ENCODE results near the gene JAKMIP2.

Gene JAKMIP2

DNA sequence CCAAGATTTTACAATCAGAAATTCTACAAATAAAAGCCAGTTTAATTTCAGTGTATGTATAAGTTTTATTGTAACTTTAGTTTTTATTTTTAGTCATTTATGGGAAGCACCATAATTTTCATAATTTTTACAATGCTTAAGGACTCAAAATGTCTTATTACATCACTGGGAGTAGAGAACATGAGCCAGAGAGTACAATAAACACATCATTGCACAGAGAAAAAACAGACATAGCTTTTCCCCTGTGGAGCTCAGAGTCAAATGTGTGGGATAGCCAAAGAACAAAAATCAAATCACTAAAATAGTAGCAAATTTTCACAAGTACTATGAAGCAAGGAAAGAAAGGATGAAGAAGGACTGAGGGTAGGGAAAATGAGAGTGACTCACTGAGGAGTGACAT lies 5.5 kb upstream of the JAKMIP2 start:
- no peak for DNase-seq (ENCODE audit: low spot score)

DNA sequence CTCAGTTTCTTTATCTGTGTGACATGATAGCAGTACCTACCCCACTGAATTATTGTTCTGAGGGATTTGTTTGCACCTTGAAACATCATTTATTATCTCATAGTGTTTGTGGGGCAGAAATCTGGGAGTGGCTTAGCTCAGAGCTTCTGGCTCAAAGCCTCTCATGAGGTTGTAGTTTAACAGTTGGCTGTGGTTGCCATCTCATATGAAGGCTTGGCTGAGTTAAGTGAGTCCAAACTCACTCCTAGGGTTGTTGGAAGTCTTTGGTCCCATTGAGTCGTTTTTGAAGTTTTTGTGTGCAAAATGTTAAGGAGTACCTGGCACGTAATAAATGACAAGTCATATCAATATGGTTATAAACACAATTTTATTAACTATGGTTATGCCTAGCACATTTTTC lies 3.6 kb upstream of the JAKMIP2 start:
- no peak for DNase-seq (ENCODE audit: low spot score)

DNA sequence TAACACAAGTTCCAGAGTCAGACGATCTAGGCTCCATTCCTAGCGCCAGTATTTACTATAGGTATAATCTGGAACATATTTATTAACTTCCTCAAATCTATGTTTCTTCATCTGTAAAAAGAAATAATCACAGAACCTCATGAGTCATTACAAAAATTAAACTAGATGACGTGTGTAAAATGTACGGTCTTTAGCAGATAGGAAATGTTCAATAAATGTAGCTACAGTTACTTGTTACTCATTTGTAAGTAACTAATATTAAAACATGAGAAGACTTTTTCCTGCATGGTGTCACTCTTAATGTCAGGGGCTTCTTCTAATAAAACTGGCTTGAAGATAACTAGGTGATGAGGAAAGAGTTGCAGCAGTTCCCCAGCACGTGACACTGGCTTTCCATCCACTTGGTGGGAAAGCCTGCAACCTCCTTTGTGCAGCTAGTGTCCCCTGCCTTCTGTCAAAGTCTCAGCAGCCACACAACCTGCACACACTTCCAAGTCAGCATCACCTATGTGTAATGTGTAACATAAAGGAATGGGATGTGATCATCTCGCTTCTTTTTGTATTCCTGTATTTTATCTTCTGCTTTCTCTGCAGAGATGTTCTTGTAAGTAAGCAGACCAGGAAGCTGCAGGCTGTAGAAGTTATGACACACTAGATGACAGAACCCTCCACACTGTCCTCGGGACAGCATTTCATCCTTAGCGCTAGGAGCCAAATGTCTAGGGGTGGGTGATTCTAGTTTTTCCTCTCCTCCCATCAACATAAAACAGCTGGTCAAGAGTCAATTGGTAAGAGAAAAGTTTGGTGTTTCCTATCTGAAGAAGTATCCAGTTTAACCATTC lies 1.8 kb upstream of the JAKMIP2 start:
- DNase-seq (ENCODE audit: low spot score) = no peak

DNA sequence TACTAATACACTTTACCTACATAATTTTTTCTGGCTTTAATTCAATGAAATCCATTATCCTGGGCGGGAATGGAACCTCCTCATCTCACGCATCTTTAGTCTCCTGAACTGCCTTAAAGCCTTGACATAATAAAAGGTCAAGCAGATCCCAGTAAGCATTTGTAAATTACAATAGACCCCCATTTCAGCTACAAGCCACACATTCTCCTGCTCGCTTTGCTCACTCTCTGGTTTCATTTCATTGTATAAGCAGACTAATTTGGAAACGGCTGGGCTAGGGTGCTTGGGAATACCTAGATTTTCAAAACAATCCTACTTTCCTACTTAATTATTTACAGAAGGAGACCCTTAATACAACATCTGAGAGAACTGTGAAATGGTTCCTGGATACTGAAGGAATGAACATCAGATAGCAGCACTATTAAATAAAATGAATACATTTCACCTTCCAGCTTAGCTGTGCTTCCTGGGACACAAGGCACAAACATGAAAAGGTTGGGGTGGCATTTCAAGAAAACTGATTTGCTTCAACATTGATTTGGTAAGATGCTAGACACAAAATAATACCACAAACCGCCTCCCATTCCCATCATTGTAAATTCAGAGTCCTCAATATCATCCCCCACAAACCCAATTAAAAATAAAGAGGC lies 1.5 kb downstream of the JAKMIP2 start:
- DNase-seq (ENCODE audit: low spot score) = no peak

DNA sequence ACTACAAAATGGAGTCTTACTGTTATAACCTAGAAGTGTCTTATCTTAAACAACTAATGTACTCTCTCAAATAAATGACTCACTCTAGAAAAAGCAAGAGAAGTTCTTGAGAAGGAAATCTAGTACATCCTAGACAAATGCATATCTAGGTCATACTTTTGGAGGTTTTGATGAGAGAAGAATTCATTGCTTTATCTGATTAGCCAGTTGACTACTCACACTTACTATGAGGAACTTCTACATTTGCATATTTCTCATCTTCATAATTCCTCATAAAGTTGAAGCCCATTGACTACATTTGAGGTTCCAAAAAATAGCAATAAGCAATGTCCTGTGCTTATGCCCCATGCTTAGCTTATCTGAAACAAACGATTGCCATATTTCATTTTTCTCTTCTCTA lies 2.8 kb downstream of the JAKMIP2 start:
- DNase-seq (ENCODE audit: low spot score) = no peak

DNA sequence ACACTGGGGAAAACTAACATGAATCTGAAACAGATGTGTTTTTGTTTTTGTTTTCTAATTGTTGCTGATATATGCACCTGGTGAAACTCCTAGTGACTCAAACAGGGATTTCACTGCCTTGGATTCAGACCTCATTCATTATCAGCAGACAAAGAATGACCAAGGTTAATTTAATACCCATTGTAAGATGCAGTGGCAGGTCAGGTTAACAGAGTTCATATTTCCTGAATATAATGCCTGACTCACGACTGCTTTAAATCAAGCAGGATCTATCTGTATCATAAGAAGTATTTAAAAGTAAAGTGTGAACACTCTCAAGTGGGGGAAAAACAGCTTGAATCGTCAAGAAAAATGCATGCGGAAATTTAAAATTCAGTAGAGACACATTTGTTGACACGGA lies 5.5 kb downstream of the JAKMIP2 start:
- DNase-seq (ENCODE audit: low spot score) = no peak

DNA sequence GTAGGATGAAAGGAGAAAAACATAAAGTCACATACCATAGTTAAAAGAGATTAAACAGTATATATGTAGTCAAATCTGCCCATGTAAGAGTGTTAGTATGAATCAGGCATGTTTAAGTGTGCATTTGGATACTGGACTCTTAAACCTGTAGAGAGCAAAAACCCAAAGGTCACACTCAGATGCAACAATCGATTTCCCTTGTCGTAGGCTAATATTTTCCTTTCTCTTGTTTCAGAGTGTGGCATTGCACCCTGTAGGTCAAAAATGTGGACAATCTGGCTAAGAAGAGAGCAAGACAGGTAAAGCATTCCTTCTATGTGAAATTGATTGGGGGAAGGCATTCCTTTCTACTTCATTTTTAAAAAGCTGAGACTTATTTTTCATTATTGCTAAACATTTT lies 8.9 kb downstream of the JAKMIP2 start:
- no peak for DNase-seq (ENCODE audit: low spot score)

DNA sequence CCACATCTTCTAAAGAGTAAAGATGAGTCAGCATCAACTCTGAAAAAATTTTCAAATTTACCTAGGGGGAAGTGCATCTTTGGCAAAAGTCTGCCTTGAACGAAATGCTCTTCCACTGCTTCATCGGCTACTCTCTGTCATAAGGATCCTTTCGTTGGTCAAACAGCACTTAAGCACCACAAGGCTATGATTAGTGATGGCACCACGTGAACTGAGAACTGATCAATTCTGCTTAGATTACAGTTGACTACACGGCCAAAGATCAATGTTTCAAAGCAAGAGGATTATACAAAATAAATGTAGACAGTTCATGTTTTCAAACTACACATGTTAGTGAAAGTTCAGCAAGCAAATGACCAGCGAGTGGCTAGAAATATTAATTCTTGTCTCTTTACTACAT lies 9.4 kb downstream of the JAKMIP2 start:
- no peak for DNase-seq (ENCODE audit: low spot score)

DNA sequence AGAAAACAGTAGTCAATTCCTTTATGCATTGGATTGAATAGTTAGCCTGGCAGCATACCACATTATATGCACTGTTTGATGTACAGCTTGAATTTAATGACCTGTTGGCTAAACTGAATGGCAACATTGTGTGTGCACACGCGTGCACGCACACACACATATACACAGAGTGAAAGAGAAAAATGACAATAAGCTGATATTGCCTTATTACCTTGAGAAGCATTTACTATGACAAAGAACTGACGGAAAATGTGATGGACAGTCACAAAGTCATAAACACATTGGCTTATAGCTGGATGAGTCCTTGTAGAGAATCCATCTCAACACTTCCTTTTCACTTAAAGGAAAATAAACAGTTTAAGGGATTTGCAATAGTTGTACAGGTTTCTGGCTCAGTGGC lies 15.5 kb downstream of the JAKMIP2 start:
- no peak for DNase-seq (ENCODE audit: low spot score)

DNA sequence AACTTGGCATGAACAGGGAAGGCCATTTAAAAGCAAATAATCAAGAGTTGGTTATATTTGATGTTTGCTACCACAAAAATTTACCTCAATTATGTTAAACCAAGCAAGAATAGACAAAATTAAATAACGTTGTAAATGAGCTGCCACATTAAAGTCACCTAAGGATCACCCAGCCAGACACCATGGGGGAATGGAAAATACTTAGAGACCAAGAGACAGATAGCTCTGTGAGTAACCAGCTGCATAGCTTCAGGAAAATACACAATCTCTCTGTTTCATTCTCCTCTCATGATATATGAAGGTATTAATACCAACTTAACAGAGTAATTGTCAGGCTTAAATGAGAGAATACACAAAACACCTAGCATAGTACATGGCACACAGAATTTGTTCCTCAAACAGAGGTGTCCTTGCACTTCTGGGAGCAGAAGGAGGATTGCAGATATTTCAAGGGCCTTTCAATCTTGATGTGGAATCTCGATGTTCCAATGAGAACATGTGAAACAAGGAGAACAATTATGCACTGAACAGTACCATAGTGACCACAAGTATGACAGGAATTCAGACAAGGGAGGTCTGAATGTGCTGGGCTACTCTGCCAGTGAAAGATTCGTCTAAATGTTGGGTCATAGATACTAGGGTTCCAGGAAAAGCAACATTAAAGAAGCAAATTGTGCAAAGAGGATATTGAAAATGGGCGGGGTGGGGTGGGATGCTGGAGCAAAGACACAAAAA lies 18.6 kb downstream of the JAKMIP2 start:
- DNase-seq (ENCODE audit: low spot score) = no peak

DNA sequence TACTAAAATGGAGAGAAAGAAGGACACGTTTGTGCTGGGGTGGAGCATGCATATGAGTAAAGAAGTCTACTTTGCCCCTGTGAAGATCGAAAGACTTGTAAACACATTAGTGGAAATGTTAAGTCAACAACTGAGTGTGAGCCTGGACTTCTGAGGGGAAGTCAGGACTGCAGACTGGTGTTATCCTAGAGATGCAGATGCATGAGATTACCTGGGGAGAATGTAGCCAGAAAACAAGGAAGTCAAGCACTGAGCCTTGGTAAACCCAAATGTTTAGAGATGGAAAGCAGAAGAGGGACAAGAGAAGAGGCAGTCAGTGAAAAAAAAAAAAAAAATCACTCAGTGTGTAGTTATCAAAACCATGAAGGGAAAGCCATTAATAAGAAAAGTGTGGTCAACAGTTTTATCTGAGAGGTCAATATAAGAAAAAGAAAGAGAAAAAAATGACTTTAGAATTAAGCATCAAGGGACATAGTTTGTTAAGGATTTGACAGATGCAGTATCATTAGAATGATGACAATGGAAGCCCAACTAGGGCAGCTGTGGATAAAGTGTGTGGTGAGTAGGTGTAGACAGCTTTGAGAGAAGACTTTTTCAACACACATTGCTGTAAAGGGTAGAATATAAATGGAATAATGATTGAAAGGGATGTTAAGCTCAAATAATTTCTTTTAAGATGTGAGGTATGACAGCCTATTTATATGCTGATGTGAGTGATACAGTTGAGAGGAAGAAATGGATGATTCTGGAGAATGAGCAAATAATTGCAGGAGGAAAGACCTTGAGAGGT lies 22.2 kb downstream of the JAKMIP2 start:
- no peak for DNase-seq (ENCODE audit: low spot score)

DNA sequence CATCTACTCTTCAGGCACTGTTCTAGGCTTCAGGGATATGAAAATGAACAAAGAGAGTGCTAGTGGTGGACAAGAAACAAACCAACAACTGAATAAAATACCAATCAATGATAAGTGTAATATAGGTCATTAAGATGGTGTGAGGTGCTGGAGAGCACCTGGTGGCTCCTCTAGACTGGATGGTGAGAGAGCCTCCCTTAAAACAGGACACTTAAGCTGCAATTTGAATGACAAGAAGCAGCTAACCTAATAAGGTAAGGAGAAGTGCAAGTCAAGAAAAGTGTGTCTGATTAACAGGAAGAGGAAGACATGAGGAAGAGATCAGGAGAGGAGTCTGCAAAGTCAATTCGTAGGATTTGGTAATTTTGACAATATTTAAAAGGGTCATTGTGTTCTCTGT lies 23.1 kb downstream of the JAKMIP2 start:
- DNase-seq (ENCODE audit: low spot score) = no peak

DNA sequence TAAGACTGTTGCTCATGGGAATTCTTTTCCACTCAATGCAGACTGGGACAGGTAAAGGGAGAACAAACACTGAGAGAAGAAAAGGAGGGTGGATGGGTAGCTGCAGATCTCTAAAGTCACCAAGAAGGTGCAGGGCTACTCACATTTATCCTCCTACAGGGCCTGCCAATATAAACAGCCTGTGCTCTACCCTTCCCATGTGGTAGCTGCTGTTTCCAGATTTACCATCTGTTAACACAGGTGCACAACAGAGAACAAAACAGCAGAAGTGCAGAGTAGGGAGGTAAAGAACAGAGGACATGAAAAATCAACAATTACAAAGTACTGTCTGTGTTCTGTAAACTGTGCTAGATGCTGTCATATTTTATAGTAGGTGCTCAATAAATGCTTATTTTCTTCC lies 26.0 kb downstream of the JAKMIP2 start:
- no peak for DNase-seq (ENCODE audit: low spot score)

DNA sequence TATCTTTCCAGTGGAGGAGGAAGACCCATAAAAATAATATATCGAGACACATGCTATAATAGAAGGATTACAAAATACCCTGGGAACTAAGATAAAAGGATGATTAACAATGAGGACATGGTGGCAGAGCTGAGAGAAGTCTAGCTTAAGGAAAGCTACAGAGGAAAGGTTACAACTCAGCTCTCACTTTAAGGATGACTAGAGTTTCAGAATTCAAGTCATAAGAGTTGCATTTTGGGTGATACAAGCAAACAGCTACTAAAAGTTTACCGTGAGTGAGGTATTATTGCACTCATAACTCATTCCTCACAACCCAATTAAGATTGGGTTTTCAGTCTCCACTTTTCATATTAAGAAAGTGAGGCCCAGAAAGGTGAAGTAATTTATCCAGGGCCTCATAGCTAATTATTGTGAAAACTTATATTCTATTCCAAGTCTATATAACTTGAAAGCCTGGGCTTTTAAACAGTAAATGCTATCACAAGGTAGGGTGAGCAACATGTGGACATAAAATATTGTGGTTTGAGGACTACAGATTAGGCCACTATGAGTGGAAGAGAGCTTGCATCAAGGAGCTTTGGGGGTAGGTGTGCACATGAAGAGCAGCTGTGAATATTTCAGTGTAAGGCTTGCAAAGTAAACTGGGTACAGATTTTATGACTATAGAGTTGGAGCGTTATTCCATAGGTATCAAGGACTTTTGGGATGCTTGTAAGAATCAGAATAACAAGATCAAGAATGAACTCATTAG lies 28.0 kb downstream of the JAKMIP2 start:
- DNase-seq (ENCODE audit: low spot score) = no peak

DNA sequence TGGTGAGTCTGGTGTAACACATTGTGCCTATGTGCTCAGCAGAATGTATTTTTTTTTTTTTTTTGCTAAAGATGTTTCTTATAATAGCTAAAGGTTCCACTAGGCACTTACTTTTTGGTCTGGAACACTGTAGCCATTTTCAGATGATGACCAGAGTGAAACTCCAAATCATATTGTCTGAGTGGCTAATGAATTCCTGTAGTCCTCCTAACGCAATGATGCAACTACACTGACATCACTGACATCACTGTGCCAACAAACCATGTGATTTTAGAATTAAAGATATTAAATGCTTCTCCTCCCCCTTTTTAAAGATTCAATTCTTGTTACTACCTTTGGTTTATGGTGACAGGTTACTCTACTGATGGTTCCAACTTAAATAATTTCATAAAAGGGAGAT lies 28.8 kb downstream of the JAKMIP2 start:
- no peak for DNase-seq (ENCODE audit: low spot score)

DNA sequence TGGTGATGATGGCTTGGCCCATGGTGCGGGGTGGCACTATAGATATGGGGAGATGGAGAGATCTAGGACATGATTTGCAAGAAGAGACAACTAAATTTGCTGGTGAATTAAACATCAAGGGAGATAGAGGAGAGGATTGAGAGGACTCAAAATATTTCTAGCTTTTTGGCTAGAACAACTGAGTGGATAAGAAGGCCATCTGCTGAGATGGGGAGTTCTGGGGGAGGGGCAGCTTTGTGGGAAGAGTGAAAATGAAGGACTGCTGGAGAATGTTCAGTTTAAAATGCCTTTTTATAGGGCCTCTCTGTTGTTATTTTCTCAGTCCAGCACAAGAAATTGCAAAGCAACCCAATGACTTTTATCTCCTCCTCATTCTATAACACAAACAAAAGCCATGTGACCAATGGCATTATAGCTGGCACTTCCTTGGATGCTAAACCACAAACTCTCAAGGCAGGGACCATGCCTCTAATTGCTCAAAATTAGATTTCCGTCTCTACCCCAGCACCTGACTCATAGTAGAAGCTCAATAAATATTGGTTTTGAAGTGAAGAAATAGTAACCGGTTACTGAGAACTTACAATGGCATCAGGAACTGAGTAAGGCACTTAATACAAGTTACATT lies 29.8 kb downstream of the JAKMIP2 start:
- no peak for DNase-seq (ENCODE audit: low spot score)

DNA sequence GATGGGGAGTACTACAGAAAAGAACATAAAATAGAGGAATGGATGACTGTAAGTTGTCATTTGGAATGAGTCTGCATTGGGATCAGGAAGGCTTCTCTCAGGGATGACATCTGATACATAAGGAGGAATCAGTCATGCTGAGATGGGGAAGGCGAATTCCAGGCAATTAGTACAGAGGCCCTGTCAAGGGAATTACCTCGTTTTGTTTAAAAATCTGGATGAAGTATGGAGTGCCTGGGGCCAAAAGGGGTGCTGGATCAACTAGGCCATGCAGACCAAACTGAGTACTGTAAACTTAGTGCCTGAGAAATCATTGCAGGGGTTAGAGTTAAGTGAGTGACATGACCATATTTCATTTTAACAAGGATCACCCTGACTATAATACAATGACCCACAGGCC lies 30.5 kb downstream of the JAKMIP2 start:
- no peak for DNase-seq (ENCODE audit: low spot score)

DNA sequence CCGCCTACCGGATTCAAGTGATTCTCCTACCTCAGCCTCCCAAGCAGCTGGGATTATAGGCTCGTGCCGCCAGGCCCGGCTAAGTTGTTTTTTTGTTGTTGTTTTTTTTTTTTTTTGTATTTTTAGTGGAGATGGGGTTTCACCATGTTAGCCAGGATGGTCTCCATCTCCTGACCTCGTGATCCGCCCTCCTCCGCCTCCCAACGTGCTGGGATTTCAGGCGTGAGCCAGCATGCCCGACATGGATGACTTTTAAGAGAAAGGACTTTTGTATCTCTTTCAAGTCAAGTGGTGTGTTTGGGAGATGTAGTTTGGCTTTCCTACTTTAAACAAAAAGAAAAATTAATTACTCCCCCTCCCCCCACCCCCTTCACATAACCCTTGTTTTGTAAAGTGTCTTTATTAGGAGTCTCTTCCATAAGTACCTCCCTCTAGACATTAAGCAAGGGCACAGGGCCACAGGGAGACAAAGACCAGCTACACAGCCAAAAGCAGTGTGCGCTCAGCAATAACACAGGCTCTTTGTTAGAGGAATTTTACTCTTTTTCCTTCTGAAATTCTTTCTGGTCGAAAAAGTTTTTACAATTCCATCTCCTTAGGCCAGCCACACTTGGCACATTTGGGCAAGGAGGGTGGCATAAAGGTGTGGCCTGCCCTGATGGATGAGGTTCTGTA lies 31.2 kb downstream of the JAKMIP2 start:
- DNase-seq (ENCODE audit: low spot score) = peak; percentile 88

DNA sequence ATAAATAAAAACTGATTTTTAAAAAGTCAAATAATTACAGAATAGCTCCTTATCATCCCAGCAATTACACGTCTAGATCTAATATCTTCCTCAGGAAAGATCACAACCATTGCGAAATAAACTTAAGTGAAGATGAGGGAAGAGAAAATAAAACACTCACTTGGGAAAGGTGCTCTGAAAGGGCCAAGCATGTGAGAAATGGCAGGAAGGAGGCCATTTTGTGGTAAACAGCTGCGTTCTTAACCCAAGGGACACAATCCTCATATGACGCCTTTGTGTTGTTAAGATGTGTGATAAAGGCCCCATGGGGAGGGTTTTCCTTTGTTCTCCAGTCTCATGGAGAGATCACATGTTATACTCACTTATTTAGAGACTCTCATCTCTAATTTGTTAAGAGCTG lies 32.5 kb downstream of the JAKMIP2 start:
- DNase-seq (ENCODE audit: low spot score) = no peak

DNA sequence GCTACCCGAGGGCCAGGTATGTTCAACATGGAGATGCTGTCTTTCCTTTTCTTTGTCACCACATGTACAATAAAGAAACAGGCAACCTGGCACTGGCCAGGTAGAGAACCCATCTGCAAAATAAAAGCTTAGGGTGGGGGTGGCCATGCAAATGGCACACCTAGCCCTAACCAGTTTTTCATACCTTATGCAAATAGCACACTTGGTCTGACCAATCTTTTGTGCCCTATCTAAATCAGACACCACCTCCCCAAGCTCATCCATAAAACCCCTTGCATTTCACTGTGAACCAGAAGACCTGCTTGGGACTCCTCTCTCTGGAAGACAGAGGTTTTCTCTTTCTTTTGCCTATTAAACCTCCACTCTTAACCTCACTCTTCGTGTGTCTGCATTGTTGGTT lies 33.9 kb downstream of the JAKMIP2 start:
- no peak for DNase-seq (ENCODE audit: low spot score)

DNA sequence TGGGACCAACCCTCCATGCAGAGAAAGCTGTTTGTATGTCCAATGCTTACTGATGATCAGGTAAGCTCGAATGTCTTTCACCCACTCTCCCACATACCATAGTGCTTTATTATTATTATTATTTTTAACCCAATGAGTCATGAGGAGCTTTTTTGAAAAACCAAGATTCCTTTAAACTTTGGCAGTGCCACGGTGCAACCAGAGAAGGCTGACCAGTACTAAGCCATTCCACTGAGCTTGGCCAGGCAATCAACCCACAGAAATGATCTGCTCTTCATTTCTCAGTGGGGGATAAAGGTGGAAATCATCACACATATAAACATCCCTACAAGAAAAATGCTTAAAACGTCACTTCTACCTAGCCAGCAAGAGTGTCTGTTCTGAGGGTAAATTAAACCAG lies 35.5 kb downstream of the JAKMIP2 start:
- no peak for DNase-seq (ENCODE audit: low spot score)

Measured in globus pallidus (tissue), 1 donor.